GM23338 (cell line): Measurements from ENCODE around the gene CLEC3B. TPM values are rescaled to one million over a fixed set of nuclear protein-coding genes. Genes with fewer than 3 reads are reported as not detected.

ENCODE experiments used
- ATAC-seq: fragments of 200-7000 bp; cut with Tn5 transposase; 3 replicates; pipeline ENCODE4 v1.9.1; 2020
- DNase-seq: peaks from one replicate; pipeline ENCODE4 v3.0.0-alpha.2; 2015; ENCODE audit warnings: low spot score
- H2AFZ ChIP-seq: fragments of 200-600 bp; sonication (generic); 2 replicates; pipeline ENCODE4 v1.8.0; 2016; ENCODE audit warnings: antibody characterized with exemption, mild to moderate bottlenecking, moderate library complexity
- H3F3A ChIP-seq: fragments of 200-600 bp; sonication (generic); replicated peaks from 2 replicates; pipeline ENCODE4 v1.8.0; 2017; ENCODE audit warnings: antibody characterized with exemption, mixed run types, low read depth
- H3K27ac ChIP-seq: fragments of 200-600 bp; sonication (generic); 2 replicates; pipeline ENCODE4 v1.6.1; 2016; ENCODE audit warnings: low read depth
- H3K27me3 ChIP-seq: fragments of 200-600 bp; sonication (generic); 2 replicates; pipeline ENCODE4 v1.8.0; 2016; ENCODE audit warnings: mild to moderate bottlenecking, mixed run types, moderate library complexity; ENCODE audit not compliant: insufficient read depth
- H3K36me3 ChIP-seq: fragments of 200-600 bp; sonication (generic); 2 replicates; pipeline ENCODE4 v1.8.0; 2016; ENCODE audit warnings: mild to moderate bottlenecking; ENCODE audit not compliant: insufficient read depth
- H3K4me1 ChIP-seq: fragments of 200-600 bp; sonication (generic); 2 replicates; pipeline ENCODE4 v1.8.0; 2016; ENCODE audit warnings: mild to moderate bottlenecking, moderate library complexity; ENCODE audit not compliant: insufficient read depth
- H3K4me2 ChIP-seq: fragments of 200-600 bp; sonication (generic); 2 replicates; pipeline ENCODE4 v1.7.1; 2017; ENCODE audit warnings: mixed run types
- H3K4me3 ChIP-seq: fragments of 200-600 bp; sonication (generic); 2 replicates; pipeline ENCODE4 v1.6.1; 2016; ENCODE audit warnings: mixed run types
- H3K79me2 ChIP-seq: fragments of 200-600 bp; sonication (generic); replicated peaks from 2 replicates; pipeline ENCODE4 v1.8.0; 2017; ENCODE audit warnings: mild to moderate bottlenecking; ENCODE audit not compliant: insufficient read depth
- H3K9me2 ChIP-seq: fragments of 200-600 bp; sonication (generic); 2 replicates; pipeline ENCODE4 v1.8.0; 2017; ENCODE audit not compliant: insufficient read depth
- H4K20me1 ChIP-seq: fragments of 200-600 bp; sonication (generic); replicated peaks from 2 replicates; pipeline ENCODE4 v1.8.0; 2017; ENCODE audit warnings: mild to moderate bottlenecking; ENCODE audit not compliant: insufficient read depth
- H3K27ac Mint-ChIP-seq: 2 replicates; pipeline ENCODE4 v1.8.0; 2020; ENCODE audit warnings: inconsistent platforms, mild to moderate bottlenecking, moderate library complexity, mixed read lengths
- H3K27me3 Mint-ChIP-seq: 3 replicates; pipeline ENCODE4 v1.8.0; 2022; ENCODE audit warnings: low read depth, mild to moderate bottlenecking, moderate library complexity, mixed read lengths, inconsistent platforms; ENCODE audit not compliant: insufficient read depth, poor library complexity
- H3K36me3 Mint-ChIP-seq: 3 replicates; pipeline ENCODE4 v1.8.0; 2021; ENCODE audit warnings: low read depth, mild to moderate bottlenecking, inconsistent platforms, moderate library complexity, mixed read lengths
- H3K4me1 Mint-ChIP-seq: 3 replicates; pipeline ENCODE4 v1.8.0; 2020; ENCODE audit warnings: mild to moderate bottlenecking, inconsistent platforms, mixed read lengths
- H3K4me3 Mint-ChIP-seq: 3 replicates; pipeline ENCODE4 v1.8.0; 2021; ENCODE audit warnings: moderate library complexity, mild to moderate bottlenecking, inconsistent platforms, mixed read lengths
- H3K9me3 Mint-ChIP-seq: 3 replicates; pipeline ENCODE4 v1.8.0; 2020; ENCODE audit warnings: moderate library complexity, mild to moderate bottlenecking, inconsistent platforms, mixed read lengths
- CREB1 ChIP-seq: fragments of 250-450 bp; sonication (Bioruptor Pico); IDR thresholded peaks from 2 replicates; pipeline ENCODE4 v1.5.0; 2020; ENCODE audit warnings: low read depth, mild to moderate bottlenecking, moderate library complexity
- EZH2 ChIP-seq: fragments of 200-600 bp; sonication (generic); IDR thresholded peaks from one replicate; pipeline ENCODE4 v1.8.0; 2017; ENCODE audit warnings: antibody characterized with exemption, mild to moderate bottlenecking, low read depth; ENCODE audit not compliant: unreplicated experiment
- JUNB ChIP-seq: IDR thresholded peaks from one replicate; pipeline ENCODE4 v1.6.1; 2016; ENCODE audit warnings: antibody characterized with exemption; ENCODE audit not compliant: unreplicated experiment
- NANOG ChIP-seq: IDR thresholded peaks from 2 replicates; pipeline ENCODE4 v1.6.1; 2016; ENCODE audit warnings: antibody characterized with exemption, borderline replicate concordance
- POLR2AphosphoS5 ChIP-seq: IDR thresholded peaks from 2 replicates; pipeline ENCODE4 v1.6.1; 2016; ENCODE audit warnings: antibody characterized with exemption, low read depth
- STAT1 ChIP-seq: IDR thresholded peaks from one replicate; pipeline ENCODE4 v1.6.1; 2016; ENCODE audit warnings: antibody characterized with exemption; ENCODE audit not compliant: unreplicated experiment
- ZNF331 ChIP-seq: fragments of 250-450 bp; sonication (Bioruptor Pico); IDR thresholded peaks from 2 replicates; pipeline ENCODE4 v1.5.0; 2020; ENCODE audit warnings: low read depth, mild to moderate bottlenecking, moderate library complexity
- polyA plus RNA-seq: library from polyadenylated mRNA; unstranded; fragments of >200 nt; fragmentation: Nextera tagmentation; extraction: Ambion mirVana; gene quantifications from 2 replicates; pipeline ENCODE4 v1.2.1, GENCODE V29; 2016
- total RNA-seq: library from RNA; depleted of rRNA; stranded (reverse); fragments of >200 nt; shearing (Covaris generic); gene quantifications from 2 replicates; pipeline ENCODE4 v1.2.3, GENCODE V29; 2014
- TF ChIP-seq, protein P1 (sequence below): IDR thresholded peaks from 2 replicates; pipeline ENCODE4 v1.6.1; 2016; ENCODE audit warnings: antibody characterized with exemption
- TF ChIP-seq, protein P2 (sequence below): IDR thresholded peaks from one replicate; pipeline ENCODE4 v1.6.1; 2018; ENCODE audit warnings: antibody characterized with exemption; ENCODE audit not compliant: unreplicated experiment
- TF ChIP-seq, protein P3 (sequence below): fragments of 250-450 bp; sonication (Bioruptor Pico); IDR thresholded peaks from 2 replicates; pipeline ENCODE4 v1.5.0; 2020; ENCODE audit warnings: mild to moderate bottlenecking, moderate library complexity

Gene CLEC3B
- total and polyA plus RNA-seq, 2 experiments from 2014 or later, result not detected

DNA sequence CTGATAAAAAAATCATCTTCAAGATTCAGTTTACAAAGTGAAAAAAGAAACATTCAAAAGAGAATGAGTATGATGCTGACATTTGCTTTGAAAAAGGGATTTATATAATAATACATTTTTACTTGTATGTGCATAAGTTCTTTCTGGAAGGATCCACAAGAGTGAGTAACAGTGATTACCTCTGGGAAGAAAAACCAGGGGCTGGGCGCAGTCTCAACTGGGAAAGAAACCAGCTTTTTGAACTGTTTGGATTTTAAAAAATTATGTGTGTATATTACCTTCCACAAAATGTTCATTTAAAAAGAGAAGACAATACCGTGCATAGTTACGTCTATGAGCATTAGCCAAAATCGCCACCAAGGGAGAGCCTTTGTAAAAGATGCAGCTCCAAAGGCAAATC, 1.3 kb downstream of the CLEC3B start (continued):
- TF ChIP-seq, protein P1, sequence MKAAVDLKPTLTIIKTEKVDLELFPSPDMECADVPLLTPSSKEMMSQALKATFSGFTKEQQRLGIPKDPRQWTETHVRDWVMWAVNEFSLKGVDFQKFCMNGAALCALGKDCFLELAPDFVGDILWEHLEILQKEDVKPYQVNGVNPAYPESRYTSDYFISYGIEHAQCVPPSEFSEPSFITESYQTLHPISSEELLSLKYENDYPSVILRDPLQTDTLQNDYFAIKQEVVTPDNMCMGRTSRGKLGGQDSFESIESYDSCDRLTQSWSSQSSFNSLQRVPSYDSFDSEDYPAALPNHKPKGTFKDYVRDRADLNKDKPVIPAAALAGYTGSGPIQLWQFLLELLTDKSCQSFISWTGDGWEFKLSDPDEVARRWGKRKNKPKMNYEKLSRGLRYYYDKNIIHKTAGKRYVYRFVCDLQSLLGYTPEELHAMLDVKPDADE, result no peak
- TF ChIP-seq EZH2 (no peak), STAT1 (no peak), POLR2AphosphoS5 (no peak), NANOG (no peak)
- TF ChIP-seq, protein P2, sequence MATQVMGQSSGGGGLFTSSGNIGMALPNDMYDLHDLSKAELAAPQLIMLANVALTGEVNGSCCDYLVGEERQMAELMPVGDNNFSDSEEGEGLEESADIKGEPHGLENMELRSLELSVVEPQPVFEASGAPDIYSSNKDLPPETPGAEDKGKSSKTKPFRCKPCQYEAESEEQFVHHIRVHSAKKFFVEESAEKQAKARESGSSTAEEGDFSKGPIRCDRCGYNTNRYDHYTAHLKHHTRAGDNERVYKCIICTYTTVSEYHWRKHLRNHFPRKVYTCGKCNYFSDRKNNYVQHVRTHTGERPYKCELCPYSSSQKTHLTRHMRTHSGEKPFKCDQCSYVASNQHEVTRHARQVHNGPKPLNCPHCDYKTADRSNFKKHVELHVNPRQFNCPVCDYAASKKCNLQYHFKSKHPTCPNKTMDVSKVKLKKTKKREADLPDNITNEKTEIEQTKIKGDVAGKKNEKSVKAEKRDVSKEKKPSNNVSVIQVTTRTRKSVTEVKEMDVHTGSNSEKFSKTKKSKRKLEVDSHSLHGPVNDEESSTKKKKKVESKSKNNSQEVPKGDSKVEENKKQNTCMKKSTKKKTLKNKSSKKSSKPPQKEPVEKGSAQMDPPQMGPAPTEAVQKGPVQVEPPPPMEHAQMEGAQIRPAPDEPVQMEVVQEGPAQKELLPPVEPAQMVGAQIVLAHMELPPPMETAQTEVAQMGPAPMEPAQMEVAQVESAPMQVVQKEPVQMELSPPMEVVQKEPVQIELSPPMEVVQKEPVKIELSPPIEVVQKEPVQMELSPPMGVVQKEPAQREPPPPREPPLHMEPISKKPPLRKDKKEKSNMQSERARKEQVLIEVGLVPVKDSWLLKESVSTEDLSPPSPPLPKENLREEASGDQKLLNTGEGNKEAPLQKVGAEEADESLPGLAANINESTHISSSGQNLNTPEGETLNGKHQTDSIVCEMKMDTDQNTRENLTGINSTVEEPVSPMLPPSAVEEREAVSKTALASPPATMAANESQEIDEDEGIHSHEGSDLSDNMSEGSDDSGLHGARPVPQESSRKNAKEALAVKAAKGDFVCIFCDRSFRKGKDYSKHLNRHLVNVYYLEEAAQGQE, result no peak

DNA sequence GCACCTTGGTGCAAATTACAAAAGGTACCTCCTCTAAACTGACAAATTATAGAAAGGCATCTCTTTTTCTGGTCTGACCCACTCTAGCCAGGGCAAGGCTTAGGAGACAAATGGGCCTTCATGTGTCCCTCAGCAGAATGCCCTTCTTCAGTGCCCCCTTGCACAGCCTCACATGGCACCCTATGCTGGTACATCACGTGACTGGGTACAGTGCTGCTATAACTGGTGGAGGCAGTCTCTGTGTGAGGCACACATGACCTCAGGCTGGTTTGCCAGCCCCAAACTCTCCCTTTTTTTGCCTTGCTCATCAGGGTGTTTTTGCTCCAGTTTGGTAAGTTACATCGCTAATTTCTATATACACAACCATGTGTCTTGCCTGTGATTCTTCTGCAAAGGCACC, 3.1 kb downstream of the CLEC3B start:
- ATAC-seq (no peak), DNase-seq (no peak)
- Mint-ChIP-seq H3K27me3 (peaks cover 13% of the 10 kb centered on the region), H3K4me1 (peaks cover 5% of the 10 kb centered on the region; the same call in 2 of the 3 replicates), H3K9me3 (no peaks in the 10 kb centered on the region), H3K36me3 (no peaks in the 10 kb centered on the region), H3K4me3 (no peak overlapping the region), H3K27ac (no peak overlapping the region)
- Histone ChIP-seq H3K27me3 (peaks cover 9% of the 10 kb centered on the region), H2AFZ (no peak overlapping the region), H4K20me1 (no peaks in the 10 kb centered on the region; the same call in 1 of the 2 replicates), H3K9me2 (no peaks in the 10 kb centered on the region), H3K4me1 (no peaks in the 10 kb centered on the region), H3K27ac (no peak overlapping the region), H3K36me3 (no peaks in the 10 kb centered on the region), H3F3A (no peaks in the 10 kb centered on the region), H3K79me2 (no peaks in the 10 kb centered on the region), H3K4me2 (no peak overlapping the region), H3K4me3 (no peak overlapping the region)
- TF ChIP-seq, protein P2, result no peak
- TF ChIP-seq CREB1 (CRISPR knock-in tag) (no peak), JUNB (no peak), ZNF331 (CRISPR knock-in tag) (no peak), NANOG (no peak), STAT1 (no peak)
- TF ChIP-seq, protein P3, sequence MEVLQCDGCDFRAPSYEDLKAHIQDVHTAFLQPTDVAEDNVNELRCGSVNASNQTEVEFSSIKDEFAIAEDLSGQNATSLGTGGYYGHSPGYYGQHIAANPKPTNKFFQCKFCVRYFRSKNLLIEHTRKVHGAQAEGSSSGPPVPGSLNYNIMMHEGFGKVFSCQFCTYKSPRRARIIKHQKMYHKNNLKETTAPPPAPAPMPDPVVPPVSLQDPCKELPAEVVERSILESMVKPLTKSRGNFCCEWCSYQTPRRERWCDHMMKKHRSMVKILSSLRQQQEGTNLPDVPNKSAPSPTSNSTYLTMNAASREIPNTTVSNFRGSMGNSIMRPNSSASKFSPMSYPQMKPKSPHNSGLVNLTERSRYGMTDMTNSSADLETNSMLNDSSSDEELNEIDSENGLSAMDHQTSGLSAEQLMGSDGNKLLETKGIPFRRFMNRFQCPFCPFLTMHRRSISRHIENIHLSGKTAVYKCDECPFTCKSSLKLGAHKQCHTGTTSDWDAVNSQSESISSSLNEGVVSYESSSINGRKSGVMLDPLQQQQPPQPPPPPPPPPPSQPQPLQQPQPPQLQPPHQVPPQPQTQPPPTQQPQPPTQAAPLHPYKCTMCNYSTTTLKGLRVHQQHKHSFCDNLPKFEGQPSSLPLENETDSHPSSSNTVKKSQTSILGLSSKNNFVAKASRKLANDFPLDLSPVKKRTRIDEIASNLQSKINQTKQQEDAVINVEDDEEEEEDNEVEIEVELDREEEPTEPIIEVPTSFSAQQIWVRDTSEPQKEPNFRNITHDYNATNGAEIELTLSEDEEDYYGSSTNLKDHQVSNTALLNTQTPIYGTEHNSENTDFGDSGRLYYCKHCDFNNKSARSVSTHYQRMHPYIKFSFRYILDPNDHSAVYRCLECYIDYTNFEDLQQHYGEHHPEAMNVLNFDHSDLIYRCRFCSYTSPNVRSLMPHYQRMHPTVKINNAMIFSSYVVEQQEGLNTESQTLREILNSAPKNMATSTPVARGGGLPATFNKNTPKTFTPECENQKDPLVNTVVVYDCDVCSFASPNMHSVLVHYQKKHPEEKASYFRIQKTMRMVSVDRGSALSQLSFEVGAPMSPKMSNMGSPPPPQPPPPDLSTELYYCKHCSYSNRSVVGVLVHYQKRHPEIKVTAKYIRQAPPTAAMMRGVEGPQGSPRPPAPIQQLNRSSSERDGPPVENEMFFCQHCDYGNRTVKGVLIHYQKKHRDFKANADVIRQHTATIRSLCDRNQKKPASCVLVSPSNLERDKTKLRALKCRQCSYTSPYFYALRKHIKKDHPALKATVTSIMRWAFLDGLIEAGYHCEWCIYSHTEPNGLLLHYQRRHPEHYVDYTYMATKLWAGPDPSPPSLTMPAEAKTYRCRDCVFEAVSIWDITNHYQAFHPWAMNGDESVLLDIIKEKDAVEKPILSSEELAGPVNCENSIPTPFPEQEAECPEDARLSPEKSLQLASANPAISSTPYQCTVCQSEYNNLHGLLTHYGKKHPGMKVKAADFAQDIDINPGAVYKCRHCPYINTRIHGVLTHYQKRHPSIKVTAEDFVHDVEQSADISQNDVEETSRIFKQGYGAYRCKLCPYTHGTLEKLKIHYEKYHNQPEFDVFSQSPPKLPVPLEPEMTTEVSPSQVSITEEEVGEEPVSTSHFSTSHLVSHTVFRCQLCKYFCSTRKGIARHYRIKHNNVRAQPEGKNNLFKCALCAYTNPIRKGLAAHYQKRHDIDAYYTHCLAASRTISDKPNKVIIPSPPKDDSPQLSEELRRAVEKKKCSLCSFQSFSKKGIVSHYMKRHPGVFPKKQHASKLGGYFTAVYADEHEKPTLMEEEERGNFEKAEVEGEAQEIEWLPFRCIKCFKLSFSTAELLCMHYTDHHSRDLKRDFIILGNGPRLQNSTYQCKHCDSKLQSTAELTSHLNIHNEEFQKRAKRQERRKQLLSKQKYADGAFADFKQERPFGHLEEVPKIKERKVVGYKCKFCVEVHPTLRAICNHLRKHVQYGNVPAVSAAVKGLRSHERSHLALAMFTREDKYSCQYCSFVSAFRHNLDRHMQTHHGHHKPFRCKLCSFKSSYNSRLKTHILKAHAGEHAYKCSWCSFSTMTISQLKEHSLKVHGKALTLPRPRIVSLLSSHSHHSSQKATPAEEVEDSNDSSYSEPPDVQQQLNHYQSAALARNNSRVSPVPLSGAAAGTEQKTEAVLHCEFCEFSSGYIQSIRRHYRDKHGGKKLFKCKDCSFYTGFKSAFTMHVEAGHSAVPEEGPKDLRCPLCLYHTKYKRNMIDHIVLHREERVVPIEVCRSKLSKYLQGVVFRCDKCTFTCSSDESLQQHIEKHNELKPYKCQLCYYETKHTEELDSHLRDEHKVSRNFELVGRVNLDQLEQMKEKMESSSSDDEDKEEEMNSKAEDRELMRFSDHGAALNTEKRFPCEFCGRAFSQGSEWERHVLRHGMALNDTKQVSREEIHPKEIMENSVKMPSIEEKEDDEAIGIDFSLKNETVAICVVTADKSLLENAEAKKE, result no peak
